H9 (cell line): Measurements from ENCODE around the gene SP2. TPM values are rescaled to one million over a fixed set of nuclear protein-coding genes. Genes with fewer than 3 reads are reported as not detected.

Experiments
- DNase-seq: peaks from one replicate; pipeline ENCODE4 v3.0.0-alpha.2; 2017
- H2AFZ ChIP-seq: one replicate; pipeline ENCODE4 v1.6.1; 2013; ENCODE audit warnings: mild to moderate bottlenecking, low read length, control low read depth, moderate library complexity
- H2AK5ac ChIP-seq: 2 replicates; pipeline ENCODE4 v1.6.1; 2013; ENCODE audit warnings: low read length, control low read depth, mixed read lengths; ENCODE audit not compliant: insufficient read length
- H2BK120ac ChIP-seq: one replicate; pipeline ENCODE4 v1.6.1; 2013; ENCODE audit warnings: low read depth, mild to moderate bottlenecking, low read length, control low read depth, inconsistent platforms; ENCODE audit not compliant: poor library complexity, severe bottlenecking
- H2BK12ac ChIP-seq: 2 replicates; pipeline ENCODE4 v1.6.1; 2013; ENCODE audit warnings: low read length, control low read depth, mixed read lengths, low read depth; ENCODE audit not compliant: insufficient read length
- H2BK15ac ChIP-seq: 2 replicates; pipeline ENCODE4 v1.6.1; 2013; ENCODE audit warnings: low read depth, low read length, control low read depth
- H2BK20ac ChIP-seq: one replicate; pipeline ENCODE4 v1.6.1; 2013; ENCODE audit warnings: low read depth, mild to moderate bottlenecking, low read length, control low read depth, inconsistent platforms; ENCODE audit not compliant: poor library complexity, severe bottlenecking
- H2BK5ac ChIP-seq: 2 replicates; pipeline ENCODE4 v1.6.1; 2013; ENCODE audit warnings: low read length, control low read depth, mixed read lengths; ENCODE audit not compliant: insufficient read length
- H3K14ac ChIP-seq: 2 replicates; pipeline ENCODE4 v1.6.1; 2013; ENCODE audit warnings: low read length, control low read depth; ENCODE audit not compliant: insufficient read depth
- H3K18ac ChIP-seq: 2 replicates; pipeline ENCODE4 v1.6.1; 2013; ENCODE audit warnings: low read depth, mild to moderate bottlenecking, mixed read lengths, low read length, control low read depth; ENCODE audit not compliant: insufficient read length
- H3K23ac ChIP-seq: 2 replicates; pipeline ENCODE4 v1.6.1; 2013; ENCODE audit warnings: low read length, control low read depth, mixed read lengths, low read depth; ENCODE audit not compliant: insufficient read length
- H3K23me2 ChIP-seq: 2 replicates; pipeline ENCODE4 v1.6.1; 2013; ENCODE audit warnings: low read depth, mild to moderate bottlenecking, mixed read lengths, low read length, control low read depth; ENCODE audit not compliant: insufficient read length, poor library complexity, severe bottlenecking
- H3K27ac ChIP-seq: 2 replicates; pipeline ENCODE4 v1.5.1; 2013; ENCODE audit warnings: low read length, control low read depth, mixed read lengths, low read depth; ENCODE audit not compliant: insufficient read length
- H3K27me3 ChIP-seq: 2 replicates; pipeline ENCODE4 v1.6.1; 2013; ENCODE audit warnings: low read length, control low read depth, inconsistent platforms; ENCODE audit not compliant: insufficient read depth
- H3K4ac ChIP-seq: 2 replicates; pipeline ENCODE4 v1.6.1; 2013; ENCODE audit warnings: low read depth, mild to moderate bottlenecking, control low read depth, inconsistent platforms, low read length, moderate library complexity
- H3K4me1 ChIP-seq: 2 replicates; pipeline ENCODE4 v1.6.1; 2013; ENCODE audit warnings: low read length, control low read depth, inconsistent platforms; ENCODE audit not compliant: insufficient read depth
- H3K4me2 ChIP-seq: 2 replicates; pipeline ENCODE4 v1.6.1; 2013; ENCODE audit warnings: low read length, control low read depth, mixed read lengths; ENCODE audit not compliant: insufficient read length, insufficient read depth
- H3K56ac ChIP-seq: 2 replicates; pipeline ENCODE4 v1.6.1; 2013; ENCODE audit warnings: low read depth, mild to moderate bottlenecking, mixed read lengths, low read length, control low read depth; ENCODE audit not compliant: insufficient read length
- H3K79me1 ChIP-seq: 2 replicates; pipeline ENCODE4 v1.6.1; 2013; ENCODE audit warnings: low read depth, mild to moderate bottlenecking, moderate library complexity, low read length, control low read depth, inconsistent platforms; ENCODE audit not compliant: insufficient read depth, poor library complexity, severe bottlenecking
- H3K79me2 ChIP-seq: 2 replicates; pipeline ENCODE4 v1.6.1; 2013; ENCODE audit warnings: low read length, control low read depth, inconsistent platforms; ENCODE audit not compliant: insufficient read depth
- H3K9ac ChIP-seq: 2 replicates; pipeline ENCODE4 v1.6.1; 2013; ENCODE audit warnings: low read length, control low read depth, mixed read lengths; ENCODE audit not compliant: insufficient read length; ENCODE audit errors: extremely low read depth
- H3K9me3 ChIP-seq: one replicate; pipeline ENCODE4 v1.6.1; 2013; ENCODE audit warnings: low read depth, low read length, inconsistent platforms; ENCODE audit not compliant: control insufficient read depth
- H3T11ph ChIP-seq: one replicate; pipeline ENCODE4 v1.6.1; 2013; ENCODE audit warnings: mild to moderate bottlenecking, low read length, control low read depth, inconsistent platforms
- H4K20me1 ChIP-seq: one replicate; pipeline ENCODE4 v1.6.1; 2013; ENCODE audit not compliant: control insufficient read depth, insufficient read length, insufficient read depth
- H4K5ac ChIP-seq: 2 replicates; pipeline ENCODE4 v1.6.1; 2013; ENCODE audit warnings: low read depth, mild to moderate bottlenecking, mixed read lengths, low read length, control low read depth; ENCODE audit not compliant: insufficient read length
- H4K8ac ChIP-seq: replicated peaks from 2 replicates; pipeline ENCODE4 v1.6.1; 2013; ENCODE audit warnings: low read length, control low read depth, mixed read lengths, low read depth; ENCODE audit not compliant: insufficient read length
- H4K91ac ChIP-seq: 2 replicates; pipeline ENCODE4 v1.6.1; 2013; ENCODE audit warnings: low read depth, mild to moderate bottlenecking, moderate library complexity, mixed read lengths, low read length, control low read depth; ENCODE audit not compliant: insufficient read length
- H3K27ac Mint-ChIP-seq, 3 experiments: 2 replicates in 2 of 3; 3 replicates in 1 of 3; pipeline ENCODE4 v1.8.0; 2020 to 2021; ENCODE audit warnings: mixed read lengths in 3 of 3, mild to moderate bottlenecking in 1 of 3, moderate library complexity in 1 of 3
- H3K27me3 Mint-ChIP-seq: 2 replicates; pipeline ENCODE4 v1.8.0; 2021; ENCODE audit warnings: low read depth, mild to moderate bottlenecking, moderate library complexity, mixed read lengths
- H3K36me3 Mint-ChIP-seq, 3 experiments: 2 replicates in 2 of 3; 3 replicates in 1 of 3; pipeline ENCODE4 v1.8.0; 2020 to 2021; ENCODE audit warnings: low read depth in 3 of 3, mixed read lengths in 3 of 3; ENCODE audit not compliant: insufficient read depth in 1 of 3
- H3K4me1 Mint-ChIP-seq, 2 experiments: 2 replicates each; pipeline ENCODE4 v1.8.0; 2020; ENCODE audit warnings: mixed read lengths in 2 of 2
- H3K4me3 Mint-ChIP-seq, 2 experiments: 2 replicates in 1 of 2; 3 replicates in 1 of 2; pipeline ENCODE4 v1.8.0; 2020 to 2021; ENCODE audit warnings: mild to moderate bottlenecking in 2 of 2, mixed read lengths in 2 of 2, moderate library complexity in 1 of 2
- H3K9me3 Mint-ChIP-seq, 2 experiments: 2 replicates in 1 of 2; 3 replicates in 1 of 2; pipeline ENCODE4 v1.8.0; 2020; ENCODE audit warnings: mild to moderate bottlenecking in 2 of 2, mixed read lengths in 2 of 2, moderate library complexity in 1 of 2
- WGBS: extraction: QIAGEN DNeasy Blood & Tissue Kit; methylation state at CpG from one replicate; pipeline ENCODE4 v1.1.7; 2013; ENCODE audit warnings: missing lambda C conversion rate, low lambda C conversion rate, mixed read lengths; ENCODE audit not compliant: insufficient read length; ENCODE audit errors: extremely low coverage; 5-methylcytosine and 5-hydroxymethylcytosine counted together
- long read RNA-seq: library from polyadenylated mRNA; unstranded; transcript quantifications from one replicate; pipeline ENCODE4 v2.0.0, GENCODE V29; 2020
- total RNA-seq: library from RNA; stranded (reverse); gene quantifications from 2 replicates; pipeline ENCODE4 v1.2.1, GENCODE V29; 2021
- TF ChIP-seq, protein P1 (sequence below): fragments of 200-600 bp; sonication (generic); conservative IDR thresholded peaks from 3 replicates; pipeline ENCODE4 v1.8.0; 2021; ENCODE audit warnings: antibody characterized with exemption, mild to moderate bottlenecking

SP2 gene
- total RNA-seq = 19.3 and 20.0 TPM in 2 replicates
- long read RNA-seq, transcript SP2-201 (7 exons, 3,112 nt) = major isoform, 6 of 16 reads
- long read RNA-seq, partial matches to known transcripts = 4 of 16 reads
- long read RNA-seq, other reads (novel, unspliced or antisense) = 6 of 16 reads

DNA sequence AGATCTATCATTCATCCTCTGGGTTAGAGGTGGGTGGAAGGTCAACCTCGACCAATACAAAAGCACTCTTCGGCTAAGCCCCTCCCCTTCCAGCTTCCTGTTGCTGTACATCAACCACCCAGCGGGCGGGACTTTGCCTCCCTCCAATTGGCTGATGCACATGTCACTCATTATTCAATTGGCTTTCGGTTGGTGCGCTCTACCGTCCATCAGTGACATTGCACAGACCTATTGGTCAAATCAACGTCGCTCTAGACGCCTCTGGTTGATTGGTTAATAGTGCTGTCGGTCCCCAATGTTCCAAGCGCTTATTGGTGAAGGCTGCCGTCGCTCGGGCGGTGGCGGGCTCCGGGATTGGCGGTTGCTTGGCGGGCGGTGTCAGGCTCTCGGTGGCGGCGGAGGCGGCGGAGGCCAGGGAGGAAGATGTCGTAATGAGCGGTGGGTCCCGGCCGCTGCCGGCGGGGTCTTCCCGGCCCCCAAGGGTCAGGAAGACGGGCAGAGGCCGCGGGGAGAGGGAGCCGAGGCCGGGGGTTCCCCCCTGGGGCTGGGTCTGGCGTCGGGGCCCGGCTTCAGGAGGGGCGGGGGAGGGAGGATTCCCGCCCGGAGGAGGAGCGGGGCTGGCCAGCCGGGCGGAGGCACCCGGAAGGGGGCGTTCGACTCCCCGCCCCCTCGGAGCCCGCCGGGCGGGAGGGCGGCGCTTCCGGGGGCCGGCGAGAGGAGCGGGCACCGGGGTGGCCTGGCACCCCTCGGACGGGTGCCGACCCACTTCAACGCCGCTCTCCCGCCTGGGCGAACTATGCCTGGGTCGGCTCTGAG is at the start of gene SP2:
TSS of gene SP2 (plus strand) at position 381 of the 816 bp plus-strand sequence. CDS start at position 432, 51 bp downstream.
- H3K56ac ChIP-seq = no peak within 1 kb of the TSS
- H3K4me2 ChIP-seq = peak within 1 kb of the TSS; percentile 96
- Mint-ChIP-seq H3K9me3 (no peaks in the 10 kb centered on the region), H3K27me3 (no peaks in the 10 kb centered on the region; the same call in 1 of the 2 replicates), H3K36me3 (peaks cover 0 to 4% (median 3%) of the 10 kb centered on the region in 3 experiments; a peak in 2 of 7 replicates), H3K27ac (peak within 1 kb of the TSS; percentile 83 to 98 (median 96)), H3K4me3 (peak within 1 kb of the TSS; percentile 94 to 96), H3K4me1 (peaks cover 34 to 40% of the 10 kb centered on the region in 2 experiments)
- no CpG with 5 or more reads among the region's 70 CpGs for WGBS
- peak within 1 kb of the TSS; percentile 86 for H3K18ac ChIP-seq
- no peak within 1 kb of the TSS for H3K23ac ChIP-seq
- DNase-seq = peak; percentile 100
- no peak within 1 kb of the TSS for H3K4ac ChIP-seq
- H3K9ac ChIP-seq = peak within 1 kb of the TSS; percentile 86
- H2BK20ac ChIP-seq = no peak within 1 kb of the TSS
- no peak within 1 kb of the TSS for H2BK15ac ChIP-seq
- no peak within 1 kb of the TSS for H4K91ac ChIP-seq
- H2BK12ac ChIP-seq = no peak within 1 kb of the TSS
- H3K9me3 ChIP-seq = no peaks in the 10 kb centered on the region
- no peak within 1 kb of the TSS for H2AFZ ChIP-seq
- H3T11ph ChIP-seq = no peak within 1 kb of the TSS
- H3K79me2 ChIP-seq = no peaks in the 10 kb centered on the region
- TF ChIP-seq, protein P1, sequence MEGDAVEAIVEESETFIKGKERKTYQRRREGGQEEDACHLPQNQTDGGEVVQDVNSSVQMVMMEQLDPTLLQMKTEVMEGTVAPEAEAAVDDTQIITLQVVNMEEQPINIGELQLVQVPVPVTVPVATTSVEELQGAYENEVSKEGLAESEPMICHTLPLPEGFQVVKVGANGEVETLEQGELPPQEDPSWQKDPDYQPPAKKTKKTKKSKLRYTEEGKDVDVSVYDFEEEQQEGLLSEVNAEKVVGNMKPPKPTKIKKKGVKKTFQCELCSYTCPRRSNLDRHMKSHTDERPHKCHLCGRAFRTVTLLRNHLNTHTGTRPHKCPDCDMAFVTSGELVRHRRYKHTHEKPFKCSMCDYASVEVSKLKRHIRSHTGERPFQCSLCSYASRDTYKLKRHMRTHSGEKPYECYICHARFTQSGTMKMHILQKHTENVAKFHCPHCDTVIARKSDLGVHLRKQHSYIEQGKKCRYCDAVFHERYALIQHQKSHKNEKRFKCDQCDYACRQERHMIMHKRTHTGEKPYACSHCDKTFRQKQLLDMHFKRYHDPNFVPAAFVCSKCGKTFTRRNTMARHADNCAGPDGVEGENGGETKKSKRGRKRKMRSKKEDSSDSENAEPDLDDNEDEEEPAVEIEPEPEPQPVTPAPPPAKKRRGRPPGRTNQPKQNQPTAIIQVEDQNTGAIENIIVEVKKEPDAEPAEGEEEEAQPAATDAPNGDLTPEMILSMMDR = peak; percentile 24; the same call in 1 of the 3 replicates
- no peaks in the 10 kb centered on the region for H4K20me1 ChIP-seq
- H2BK5ac ChIP-seq = no peak within 1 kb of the TSS
- H4K8ac ChIP-seq = no peak within 1 kb of the TSS
- H3K14ac ChIP-seq = peak within 1 kb of the TSS; percentile 83
- H3K4me1 ChIP-seq = no peaks in the 10 kb centered on the region
- peaks cover 5% of the 10 kb centered on the region for H3K23me2 ChIP-seq
- no peak within 1 kb of the TSS for H4K5ac ChIP-seq
- no peak within 1 kb of the TSS for H3K27ac ChIP-seq
- H3K27me3 ChIP-seq = no peaks in the 10 kb centered on the region
- H3K79me1 ChIP-seq = no peaks in the 10 kb centered on the region
- H2BK120ac ChIP-seq = no peak within 1 kb of the TSS
- H2AK5ac ChIP-seq = no peak within 1 kb of the TSS
